Thyroid gland (tissue), 4 donors: ENCODE data around the gene XYLT2. TPM values are rescaled to one million over a fixed set of nuclear protein-coding genes. Genes with fewer than 3 reads are reported as not detected.
"Not testable (repeated sequence)": the region's sequence is repeated elsewhere in the genome, so short reads cannot be mapped to it uniquely, and the experiment has no call there.

Source experiments
- DNase-seq, 2 donors: peaks; one replicate each; pipeline ENCODE4 v3.0.0-alpha.2; 2019
- H3K27ac ChIP-seq, 3 donors: fragments of 200-600 bp; sonication (generic); 1 replicate in 2 of 3; 2 replicates in 1 of 3; pipeline ENCODE4 v1.5.1; 2016 to 2019; ENCODE audit warnings: mild to moderate bottlenecking in 1 of 3, moderate library complexity in 1 of 3
- H3K27me3 ChIP-seq: fragments of 200-600 bp; sonication (generic); one replicate; pipeline ENCODE4 v1.5.1; 2019
- H3K36me3 ChIP-seq, 2 donors: fragments of 200-600 bp; sonication (generic); one replicate each; pipeline ENCODE4 v1.5.1; 2016 to 2019
- H3K4me1 ChIP-seq, 2 donors: fragments of 200-600 bp; sonication (generic); one replicate each; pipeline ENCODE4 v1.5.1; 2017 to 2019
- H3K4me3 ChIP-seq, 3 donors: fragments of 200-600 bp; sonication (generic); replicated peaks in 1 of 3; 1 replicate in 2 of 3; 2 replicates in 1 of 3; pipeline ENCODE4 v1.5.1; 2016; ENCODE audit warnings: mild to moderate bottlenecking in 1 of 3
- H3K9me3 ChIP-seq: fragments of 200-600 bp; sonication (generic); one replicate; pipeline ENCODE4 v1.5.1; 2017
- CTCF ChIP-seq, 6 experiments: fragments of 200-600 bp in 3 of 6; fragments of 450-650 bp in 3 of 6; sonication (generic) in 3 of 6; IDR thresholded peaks; one replicate each; pipeline ENCODE4 v1.5.1; 2016 to 2019; ENCODE audit warnings: antibody characterized with exemption in 6 of 6, mild to moderate bottlenecking in 2 of 6, inconsistent platforms in 1 of 6, moderate library complexity in 1 of 6
- POLR2A ChIP-seq, 2 donors: fragments of 450-650 bp; IDR thresholded peaks; one replicate each; pipeline ENCODE4 v1.6.1; 2017; ENCODE audit warnings: antibody characterized with exemption in 2 of 2, mild to moderate bottlenecking in 2 of 2, moderate library complexity in 1 of 2
- WGBS, 2 donors: methylation state at CpG; one replicate each; pipeline ENCODE4 v1.1.5; 2017; 5-methylcytosine and 5-hydroxymethylcytosine counted together
- intact Hi-C: fragments of 100-400 bp; cut with DNase I; formaldehyde crosslinking; loops from one replicate; pipeline ENCODE4 v1.15.1; 2023
- total RNA-seq, 4 donors: library from RNA; depleted of rRNA; stranded (reverse); fragments of >200 nt; gene quantifications; one replicate each; pipeline ENCODE4 v1.2.3, GENCODE V29; 2016

XYLT2 gene
- total RNA-seq, 4 donors from 2014 or later, result 22.4 to 33.4 (median 28.8) TPM

GRCh38 chr17:50328363-50329325 is 17.3 kb upstream of the XYLT2 start:
- TF ChIP-seq POLR2A (IDR thresholded peaks at IDR 0.05), result no peak
- Histone ChIP-seq H3K27me3 (no peaks in the 10 kb centered on the region), H3K27ac (no peak overlapping the region), H3K4me3 (no peak overlapping the region), H3K9me3 (no peaks in the 10 kb centered on the region), H3K4me1 (no peaks in the 10 kb centered on the region), H3K36me3 (no peaks in the 10 kb centered on the region)
- WGBS, 2 donors, result 70 to 73% methylated on average over 14 to 21 of the region's 21 CpGs
- no peak for DNase-seq
- intact Hi-C loops, result no loop called here

- TF ChIP-seq CTCF (IDR thresholded peaks at IDR 0.05) (no peak), POLR2A (IDR thresholded peaks at IDR 0.05) (no peak)
- no peak for DNase-seq
These were observed 16.2 kb upstream of the XYLT2 start for GRCh38 chr17:50329716-50330115.

GRCh38 chr17:50330151-50330775 is 15.7 kb upstream of the XYLT2 start:
- intact Hi-C loops, result no loop called here
- no peak for DNase-seq
- Histone ChIP-seq H3K4me1 (no peaks in the 10 kb centered on the region), H3K36me3 (no peaks in the 10 kb centered on the region), H3K27me3 (no peaks in the 10 kb centered on the region), H3K4me3 (no peak overlapping the region), H3K27ac (no peak overlapping the region), H3K9me3 (no peaks in the 10 kb centered on the region)
- 90 to 91% methylated on average over 11 of the region's 11 CpGs for WGBS, 2 donors
- TF ChIP-seq CTCF (IDR thresholded peaks at IDR 0.05) (no peak), POLR2A (IDR thresholded peaks at IDR 0.05) (no peak)

More at GRCh38 chr17:50329716-50330115, 16.2 kb upstream of the XYLT2 start:
- intact Hi-C loops, result no loop called here
- H3K4me3 ChIP-seq, result no peak overlapping the region
- H3K36me3 ChIP-seq, result no peaks in the 10 kb centered on the region
- H3K4me1 ChIP-seq, result no peaks in the 10 kb centered on the region
- no peaks in the 10 kb centered on the region for H3K27me3 ChIP-seq
- no peaks in the 10 kb centered on the region for H3K9me3 ChIP-seq
- H3K27ac ChIP-seq, result no peak overlapping the region
- WGBS, 2 donors, result 90 to 92% methylated on average over 3 of the region's 3 CpGs

- H3K27me3 ChIP-seq, result no peaks in the 10 kb centered on the region
- no peaks in the 10 kb centered on the region for H3K9me3 ChIP-seq
- no peak overlapping the region for H3K4me3 ChIP-seq
- H3K4me1 ChIP-seq, result no peaks in the 10 kb centered on the region
- H3K36me3 ChIP-seq, result no peaks in the 10 kb centered on the region
- intact Hi-C loops, result no loop called here
- TF ChIP-seq POLR2A (IDR thresholded peaks at IDR 0.05) (no peak), CTCF (IDR thresholded peaks at IDR 0.05) (no peak)
- 73 to 80% methylated on average over 4 of the region's 4 CpGs for WGBS, 2 donors
- no peak overlapping the region for H3K27ac ChIP-seq
- no peak for DNase-seq
These were observed 14.7 kb upstream of the XYLT2 start for GRCh38 chr17:50331085-50331791.

- H3K27ac ChIP-seq, result no peak overlapping the region
- H3K4me1 ChIP-seq, result no peaks in the 10 kb centered on the region
- intact Hi-C loops, result no loop called here
- WGBS, 2 donors, result 69 to 70% methylated on average over 6 of the region's 6 CpGs
- H3K4me3 ChIP-seq, result no peak overlapping the region
- TF ChIP-seq CTCF (IDR thresholded peaks at IDR 0.05) (no peak), POLR2A (IDR thresholded peaks at IDR 0.05) (no peak)
- no peaks in the 10 kb centered on the region for H3K36me3 ChIP-seq
- H3K9me3 ChIP-seq, result no peaks in the 10 kb centered on the region
- H3K27me3 ChIP-seq, result no peaks in the 10 kb centered on the region
- no peak for DNase-seq
These were observed 13.7 kb upstream of the XYLT2 start for GRCh38 chr17:50332196-50332595.

- H3K36me3 ChIP-seq, result not testable (repeated sequence)
These were observed 12.5 kb upstream of the XYLT2 start for GRCh38 chr17:50333291-50334057.

More at GRCh38 chr17:50333291-50334057, 12.5 kb upstream of the XYLT2 start:
- DNase-seq, H3K27me3 ChIP-seq, H3K9me3 ChIP-seq, H3K4me3 ChIP-seq, H3K4me1 ChIP-seq, intact Hi-C loops, H3K27ac ChIP-seq: not testable (repeated sequence)
- 59 to 66% methylated on average over 14 of the region's 14 CpGs for WGBS, 2 donors
